HepG2 (cell line): ENCODE data around the gene ZNF385B. TPM values are rescaled to one million over a fixed set of nuclear protein-coding genes. Genes with fewer than 3 reads are reported as not detected.
A peak's percentile ranks its signal among the peaks of the same experiment; 100 is the strongest.

ENCODE experiments used
- ATAC-seq: fragments of 200-7000 bp; cut with Tn5 transposase; 3 replicates; pipeline ENCODE4 v1.9.1; 2020; ENCODE audit warnings: mild to moderate bottlenecking, moderate library complexity
- BruUV-seq: library from RNA; stranded (reverse); fragments of 400-500 nt; replicated peaks from 2 replicates; lab custom pipeline; 2021; lab: Mats Ljungman, UMichigan
- CTCF ChIA-PET: fragments of 300-600 bp; formaldehyde crosslinking; extraction: SDS; loops from one replicate; lab custom pipeline; 2021; ENCODE audit warnings: low total read pairs, inconsistent platforms, low intra/inter-chr PET ratio; lab: Yijun Ruan, JAX
- POLR2A ChIA-PET: fragments of 350-600 bp; sonication (Branson Sonifier 250); formaldehyde crosslinking; loops from one replicate; lab custom pipeline; 2020; ENCODE audit warnings: antibody characterized with exemption, inconsistent platforms; lab: Yijun Ruan, JAX
- DNase-seq: peaks from one replicate; pipeline ENCODE4 v3.0.0-alpha.2; 2015; ENCODE audit warnings: low spot score
- FAIRE-seq: peaks from 3 replicates; lab custom pipeline; 2011; peaks lifted over from hg19 to GRCh38; lab: Jason Lieb, UNC
- H2AFZ ChIP-seq: one replicate; pipeline ENCODE4 v1.6.1; 2011; ENCODE audit warnings: low read length, inconsistent platforms
- H3K27ac ChIP-seq: fragments of 300-600 bp; 3 replicates; pipeline ENCODE4 v1.8.0; 2011; ENCODE audit warnings: mixed run types, mild to moderate bottlenecking, mixed read lengths, low read length, inconsistent platforms; ENCODE audit not compliant: insufficient read depth; ENCODE audit errors: extremely low read length
- H3K27me3 ChIP-seq, 2 experiments: fragments of 200-600 bp in 1 of 2; 2 replicates in 1 of 2; 3 replicates in 1 of 2; pipeline versions ENCODE4 v1.6.0 to v1.8.0; 2011; ENCODE audit warnings: low read length in 2 of 2, mild to moderate bottlenecking in 2 of 2, moderate library complexity in 2 of 2, inconsistent platforms in 1 of 2; ENCODE audit not compliant: insufficient read depth in 2 of 2, control insufficient read depth in 1 of 2
- H3K36me3 ChIP-seq, 2 experiments: fragments of 200-600 bp in 1 of 2; replicated peaks in 1 of 2; 2 replicates in 1 of 2; 3 replicates in 1 of 2; pipeline versions ENCODE4 v1.5.1 to v1.8.0; 2011; ENCODE audit warnings: low read length in 2 of 2, inconsistent platforms in 1 of 2; ENCODE audit not compliant: insufficient read depth in 2 of 2, control insufficient read depth in 1 of 2
- H3K4me1 ChIP-seq: 2 replicates; pipeline ENCODE4 v1.5.1; 2012; ENCODE audit warnings: low read length, inconsistent platforms; ENCODE audit not compliant: insufficient read depth
- H3K4me2 ChIP-seq: 2 replicates; pipeline ENCODE4 v1.6.0; 2011; ENCODE audit warnings: low read depth, low read length, inconsistent platforms
- H3K4me3 ChIP-seq, 3 experiments: fragments of 200-600 bp in 1 of 3; sonication (generic), shearing (Covaris generic) in 1 of 3; replicated peaks in 1 of 3; 2 replicates each; pipeline ENCODE4 v1.5.1; 2011 to 2016; ENCODE audit warnings: low read length in 3 of 3, inconsistent platforms in 2 of 3, low read depth in 2 of 3, mild to moderate bottlenecking in 2 of 3, control low read depth in 1 of 3, mixed read lengths in 1 of 3; ENCODE audit not compliant: insufficient read depth in 1 of 3
- H3K79me2 ChIP-seq: one replicate; pipeline ENCODE4 v1.6.1; 2011; ENCODE audit warnings: low read length, inconsistent platforms; ENCODE audit not compliant: insufficient read depth
- H3K9ac ChIP-seq: 2 replicates; pipeline ENCODE4 v1.6.0; 2011; ENCODE audit warnings: mild to moderate bottlenecking, low read depth, low read length, inconsistent platforms; ENCODE audit not compliant: insufficient read depth
- H3K9me3 ChIP-seq: 2 replicates; pipeline ENCODE4 v1.5.1; 2012; ENCODE audit warnings: mild to moderate bottlenecking, low read length
- H4K20me1 ChIP-seq: 2 replicates; pipeline ENCODE4 v1.6.0; 2011; ENCODE audit warnings: inconsistent platforms, mild to moderate bottlenecking, low read length, moderate library complexity; ENCODE audit not compliant: insufficient read depth
- BCLAF1 ChIP-seq: fragments of 450-650 bp; IDR thresholded peaks from 2 replicates; pipeline ENCODE4 v1.6.1; 2017; ENCODE audit warnings: mild to moderate bottlenecking
- HDAC2 ChIP-seq: sonication (generic); formaldehyde crosslinking; IDR thresholded peaks from 2 replicates; pipeline ENCODE4 v1.4.0; 2020; ENCODE audit warnings: missing genetic modification reagents
- IKZF4 ChIP-seq: sonication (generic); formaldehyde crosslinking; IDR thresholded peaks from 2 replicates; pipeline ENCODE4 v1.5.1; 2020; ENCODE audit warnings: borderline replicate concordance, mild to moderate bottlenecking, low read depth, missing genetic modification reagents; ENCODE audit errors: not compliant biosample characterization
- MAFK ChIP-seq, 2 experiments: IDR thresholded peaks in 1 of 2; conservative IDR thresholded peaks in 1 of 2; 2 replicates each; pipeline ENCODE4 v1.6.1; 2011; ENCODE audit warnings: improper control_type of control experiment in 2 of 2, low read length in 2 of 2
- PHF20 ChIP-seq: sonication (generic); formaldehyde crosslinking; IDR thresholded peaks from 2 replicates; pipeline ENCODE4 v1.5.0; 2020; ENCODE audit warnings: mild to moderate bottlenecking, missing genetic modification reagents
- SMARCC2 ChIP-seq: fragments of 450-650 bp; IDR thresholded peaks from 2 replicates; pipeline ENCODE4 v1.6.1; 2017; ENCODE audit warnings: antibody characterized with exemption, mild to moderate bottlenecking
- SMYD3 ChIP-seq: sonication (generic); formaldehyde crosslinking; IDR thresholded peaks from 2 replicates; pipeline ENCODE4 v1.8.1; 2023; ENCODE audit warnings: mild to moderate bottlenecking, missing genetic modification reagents
- SP2 ChIP-seq: sonication (generic); formaldehyde crosslinking; IDR thresholded peaks from 2 replicates; pipeline ENCODE4 v1.5.1; 2020; ENCODE audit warnings: mild to moderate bottlenecking, missing genetic modification reagents
- STAT6 ChIP-seq: sonication (generic); formaldehyde crosslinking; IDR thresholded peaks from 2 replicates; pipeline ENCODE4 v1.4.0; 2020; ENCODE audit warnings: missing genetic modification reagents, mild to moderate bottlenecking, borderline replicate concordance
- ZNF547 ChIP-seq: sonication (generic); formaldehyde crosslinking; IDR thresholded peaks from 2 replicates; pipeline ENCODE4 v1.5.1; 2020; ENCODE audit warnings: mild to moderate bottlenecking, missing genetic modification reagents
- ZNF615 ChIP-seq: sonication (generic); formaldehyde crosslinking; IDR thresholded peaks from 2 replicates; pipeline ENCODE4 v1.5.0; 2020; ENCODE audit warnings: mild to moderate bottlenecking, missing genetic modification reagents, borderline replicate concordance
- ZNF7 ChIP-seq: IDR thresholded peaks from 2 replicates; pipeline ENCODE4 v1.6.1; 2016; ENCODE audit warnings: missing biosample characterization, missing genetic modification reagents
- ZNF737 ChIP-seq: sonication (generic); formaldehyde crosslinking; IDR thresholded peaks from 2 replicates; pipeline ENCODE4 v1.5.0; 2020; ENCODE audit warnings: missing genetic modification reagents, mild to moderate bottlenecking, borderline replicate concordance
- whole genome bisulfite sequencing: methylation state at CpG from one replicate; pipeline ENCODE4 v1.1.6; 2017; ENCODE audit warnings: low lambda C conversion rate; 5-methylcytosine and 5-hydroxymethylcytosine counted together
- in situ Hi-C: cut with HindIII; loops from 2 replicates; pipeline ENCODE4 v1.10.0; 2017; ENCODE audit warnings: low pct_unique_long_range_greater_than_20kb; ENCODE audit not compliant: extremely low pct_ligation_motif_present
- intact Hi-C: fragments of 100-400 bp; cut with micrococcal nuclease; formaldehyde crosslinking; loops from one replicate; pipeline ENCODE4 v1.10.0; 2022; ENCODE audit not compliant: unreplicated experiment
- polyA plus RNA-seq, 8 experiments: library from polyadenylated mRNA; depleted of rRNA in 3 of 8; stranded (reverse) in 7 of 8; unstranded in 1 of 8; fragments of >200 nt; fragmentation: Illumina TruSeq in 4 of 8; extraction: Trizol in 4 of 8; gene quantifications; 2 replicates each; pipeline versions ENCODE4 v1.2.1 to v1.2.3, GENCODE V29; 2011 to 2016; ENCODE audit warnings: low read depth in 4 of 8, missing spikeins in 1 of 8, mixed read lengths in 1 of 8; ENCODE audit not compliant: insufficient read depth in 1 of 8
- total RNA-seq, 5 experiments: library from RNA; depleted of rRNA; stranded (reverse); fragments of >200 nt; fragmentation: Illumina TruSeq; extraction: Trizol; gene quantifications; 2 replicates each; pipeline ENCODE4 v1.2.3, GENCODE V29; 2016; ENCODE audit warnings: low read depth in 1 of 5

Gene ZNF385B
- total and polyA plus RNA-seq, 2 of the 13 experiments (the other 11 are each of a cell fraction or from before 2014, with no cell fraction given) = 3.3 to 6.7 TPM

GRCh38 chr2:179511105-179511789 lies 350.2 kb downstream of the ZNF385B start:
- FAIRE-seq (no peak), ATAC-seq (no peak), DNase-seq (no peak)
- no peaks in the 10 kb centered on the region for H3K79me2 ChIP-seq
- intact Hi-C loops (no loop called here), in situ Hi-C loops (no loop called here)
- no peak overlapping the region for H3K27ac ChIP-seq
- H3K4me1 ChIP-seq = no peaks in the 10 kb centered on the region
- H3K9me3 ChIP-seq = no peaks in the 10 kb centered on the region; the same call in 1 of the 2 replicates
- ChIA-PET CTCF (no interaction called here), POLR2A (no interaction called here)
- H3K27me3 ChIP-seq = no peaks in the 10 kb centered on the region
- no TSS peak for BruUV-seq
- TF ChIP-seq MAFK (conservative IDR thresholded peaks at IDR 0.05 in 1 of 2, IDR thresholded peaks at IDR 0.05 in 1 of 2; ENCODE audit: low read length in 2 of 2) (peak in 1 of 2 experiments; percentile 20; a peak in 2 of 4 replicates), IKZF4 (CRISPR knock-in tag) (no peak)
- 70% methylated on average over 4 of the region's 4 CpGs for WGBS
- no peaks in the 10 kb centered on the region for H4K20me1 ChIP-seq
- H3K4me2 ChIP-seq = no peak overlapping the region
- no peak overlapping the region for H3K4me3 ChIP-seq
- H3K9ac ChIP-seq = no peak overlapping the region
- no peaks in the 10 kb centered on the region for H3K36me3 ChIP-seq
- no peak overlapping the region for H2AFZ ChIP-seq

GRCh38 chr2:179495315-179495714 lies 366.1 kb downstream of the ZNF385B start:
- ChIA-PET CTCF (no interaction called here), POLR2A (no interaction called here)
- Histone ChIP-seq H3K9ac (no peak overlapping the region), H3K4me3 (no peak overlapping the region), H4K20me1 (no peaks in the 10 kb centered on the region), H3K9me3 (no peaks in the 10 kb centered on the region), H3K4me1 (no peaks in the 10 kb centered on the region), H3K27ac (no peak overlapping the region), H2AFZ (no peak overlapping the region), H3K27me3 (no peaks in the 10 kb centered on the region), H3K79me2 (no peaks in the 10 kb centered on the region), H3K36me3 (no peaks in the 10 kb centered on the region), H3K4me2 (no peak overlapping the region)
- WGBS = 61% methylated on average over 3 of the region's 4 CpGs
- DNase-seq (no peak), FAIRE-seq (no peak), ATAC-seq (peak; percentile 64)
- no TSS peak for BruUV-seq
- intact Hi-C loops = no loop called here
- in situ Hi-C loops = no loop called here
- TF ChIP-seq SMARCC2 = no peak
- TF ChIP-seq PHF20 (CRISPR knock-in tag) = no peak
- TF ChIP-seq HDAC2 (CRISPR knock-in tag) = no peak
- no peak for TF ChIP-seq STAT6 (CRISPR knock-in tag)
- TF ChIP-seq ZNF547 (CRISPR knock-in tag) = no peak
- TF ChIP-seq ZNF737 = no peak
- no peak for TF ChIP-seq ZNF7 (CRISPR knock-in tag)
- no peak for TF ChIP-seq ZNF615 (CRISPR knock-in tag)
- TF ChIP-seq SMYD3 (CRISPR knock-in tag) = no peak
- no peak for TF ChIP-seq SP2
- no peak for TF ChIP-seq BCLAF1
